HepG2 (cell line): Measurements from ENCODE around the gene B4GALT1. TPM values are rescaled to one million over a fixed set of nuclear protein-coding genes. Genes with fewer than 3 reads are reported as not detected.

Experiments
- CEBPB ChIP-seq: IDR thresholded peaks from 2 replicates; pipeline ENCODE4 v1.6.1; 2011; ENCODE audit warnings: low read depth, low read length, improper control_type of control experiment, borderline replicate concordance
- FOXO4 ChIP-seq: sonication (generic); formaldehyde crosslinking; conservative IDR thresholded peaks from 2 replicates; pipeline ENCODE4 v1.8.1; 2023; ENCODE audit warnings: missing genetic modification reagents
- HNF4G ChIP-seq, 2 experiments: sonication (generic) in 1 of 2; formaldehyde crosslinking in 1 of 2; IDR thresholded peaks; 2 replicates each; pipeline versions ENCODE4 v1.4.0 to v1.6.1; 2011 to 2020; ENCODE audit warnings: borderline replicate concordance in 2 of 2, low read depth in 2 of 2, mild to moderate bottlenecking in 2 of 2, low read length in 1 of 2, missing genetic modification reagents in 1 of 2, moderate library complexity in 1 of 2
- KMT2B ChIP-seq: IDR thresholded peaks from 2 replicates; pipeline ENCODE4 v1.6.1; 2016; ENCODE audit warnings: missing genetic modification reagents, missing compliant biosample characterization
- MAFF ChIP-seq: IDR thresholded peaks from 2 replicates; pipeline ENCODE4 v1.6.1; 2011; ENCODE audit warnings: low read depth, low read length, improper control_type of control experiment
- MIER2 ChIP-seq: IDR thresholded peaks from 2 replicates; pipeline ENCODE4 v1.6.1; 2016; ENCODE audit warnings: missing biosample characterization, missing genetic modification reagents
- PITX1 ChIP-seq: sonication (generic); formaldehyde crosslinking; IDR thresholded peaks from 2 replicates; pipeline ENCODE4 v1.5.1; 2020; ENCODE audit warnings: mild to moderate bottlenecking, missing genetic modification reagents
- POLR2A ChIP-seq, 2 experiments: IDR thresholded peaks; 2 replicates each; pipeline ENCODE4 v1.6.1; 2011; ENCODE audit warnings: low read depth in 2 of 2, low read length in 2 of 2, mild to moderate bottlenecking in 1 of 2, moderate library complexity in 1 of 2; ENCODE audit not compliant: insufficient read depth in 1 of 2
- POLR2AphosphoS5 ChIP-seq: IDR thresholded peaks from 2 replicates; pipeline ENCODE4 v1.6.1; 2012; ENCODE audit warnings: low read depth, low read length
- REPIN1 ChIP-seq: sonication (generic); formaldehyde crosslinking; IDR thresholded peaks from 2 replicates; pipeline ENCODE4 v1.8.0; 2022; ENCODE audit warnings: missing genetic modification reagents, low read depth, mild to moderate bottlenecking, borderline replicate concordance
- SETDB1 ChIP-seq: sonication (generic); formaldehyde crosslinking; IDR thresholded peaks from 2 replicates; pipeline ENCODE4 v1.5.1; 2020; ENCODE audit warnings: missing genetic modification reagents, mild to moderate bottlenecking, borderline replicate concordance
- SMARCE1 ChIP-seq: fragments of 450-650 bp; IDR thresholded peaks from 2 replicates; pipeline ENCODE4 v1.6.1; 2017; ENCODE audit warnings: borderline replicate concordance
- XRCC5 ChIP-seq: fragments of 200-400 bp; formaldehyde crosslinking; optimal IDR thresholded peaks from 2 replicates; pipeline ENCODE3; 2017; ENCODE audit warnings: mild to moderate bottlenecking, low read length
- ZMYM4 ChIP-seq: sonication (generic); formaldehyde crosslinking; IDR thresholded peaks from 2 replicates; pipeline ENCODE4 v1.8.1; 2023; ENCODE audit warnings: mild to moderate bottlenecking, missing genetic modification reagents
- ZNF18 ChIP-seq: sonication (generic); formaldehyde crosslinking; IDR thresholded peaks from 2 replicates; pipeline ENCODE4 v1.8.0; 2022; ENCODE audit warnings: mild to moderate bottlenecking, missing genetic modification reagents; ENCODE audit not compliant: insufficient replicate concordance
- ZNF224 ChIP-seq: sonication (generic); formaldehyde crosslinking; IDR thresholded peaks from 2 replicates; pipeline ENCODE4 v1.5.0; 2020; ENCODE audit warnings: mild to moderate bottlenecking, missing genetic modification reagents
- ZNF317 ChIP-seq: sonication (generic); formaldehyde crosslinking; IDR thresholded peaks from 2 replicates; pipeline ENCODE4 v1.5.0; 2020; ENCODE audit warnings: mild to moderate bottlenecking, missing genetic modification reagents
- ZNF468 ChIP-seq: sonication (generic); formaldehyde crosslinking; IDR thresholded peaks from 2 replicates; pipeline ENCODE4 v1.8.0; 2022; ENCODE audit warnings: mild to moderate bottlenecking, moderate library complexity, missing genetic modification reagents
- ZNF574 ChIP-seq: sonication (generic); formaldehyde crosslinking; IDR thresholded peaks from 2 replicates; pipeline ENCODE4 v1.4.0; 2020; ENCODE audit warnings: missing genetic modification reagents
- ZNF710 ChIP-seq: sonication (generic); formaldehyde crosslinking; IDR thresholded peaks from 2 replicates; pipeline ENCODE4 v1.5.0; 2020; ENCODE audit warnings: mild to moderate bottlenecking, missing genetic modification reagents, borderline replicate concordance
- polyA plus RNA-seq, 8 experiments: library from polyadenylated mRNA; depleted of rRNA in 3 of 8; stranded (reverse) in 7 of 8; unstranded in 1 of 8; fragments of >200 nt; fragmentation: Illumina TruSeq in 4 of 8; extraction: Trizol in 4 of 8; gene quantifications; 2 replicates each; pipeline versions ENCODE4 v1.2.1 to v1.2.3, GENCODE V29; 2011 to 2016; ENCODE audit warnings: low read depth in 4 of 8, missing spikeins in 1 of 8, mixed read lengths in 1 of 8; ENCODE audit not compliant: insufficient read depth in 1 of 8
- total RNA-seq, 5 experiments: library from RNA; depleted of rRNA; stranded (reverse); fragments of >200 nt; fragmentation: Illumina TruSeq; extraction: Trizol; gene quantifications; 2 replicates each; pipeline ENCODE4 v1.2.3, GENCODE V29; 2016; ENCODE audit warnings: low read depth in 1 of 5

Gene B4GALT1
- total and polyA plus RNA-seq, 2 of the 13 experiments (the other 11 are each of a cell fraction or from before 2014, with no cell fraction given) = 15.7 to 33.5 TPM

- TF ChIP-seq ZNF710 (no peak), POLR2A (IDR thresholded peaks at IDR 0.05; ENCODE audit: insufficient read depth in 1 of 2, low read depth in 2 of 2, low read length in 2 of 2) (peak; percentile 25 to 42; a peak in 1 of 4 replicates), ZMYM4 (CRISPR knock-in tag) (peak; percentile 22; the same call in 1 of the 2 replicates), ZNF468 (CRISPR knock-in tag) (no peak), KMT2B (no peak), ZNF574 (CRISPR knock-in tag) (peak; percentile 45; the same call in 1 of the 2 replicates), FOXO4 (CRISPR knock-in tag) (0 out of 2 replicates have a peak, but pooled peaks have one; percentile 64), REPIN1 (CRISPR knock-in tag) (no peak), MIER2 (CRISPR knock-in tag) (0 out of 2 replicates have a peak, but pooled peaks have one; percentile 3), SMARCE1 (no peak), MAFF (peak; percentile 74), XRCC5 (no peak), ZNF18 (no peak), CEBPB (peak; percentile 76), SETDB1 (no peak), HNF4G (IDR thresholded peaks at IDR 0.05; ENCODE audit: borderline replicate concordance, low read depth, low read length) (peak; percentile 46; the same call in 1 of the 2 replicates), HNF4G (CRISPR knock-in tag; IDR thresholded peaks at IDR 0.05; ENCODE audit: borderline replicate concordance, low read depth) (no peak), ZNF224 (CRISPR knock-in tag) (no peak), PITX1 (peak; percentile 51; the same call in 1 of the 2 replicates), ZNF317 (CRISPR knock-in tag) (no peak), POLR2AphosphoS5 (peak; percentile 33; the same call in 1 of the 2 replicates)
Measured at GRCh38 chr9:33172256-33173238, 5.4 kb upstream of the B4GALT1 start (continued).
